Fibroblast of lung (primary cell): Measurements from ENCODE around the gene CXCL11. TPM values are rescaled to one million over a fixed set of nuclear protein-coding genes. Genes with fewer than 3 reads are reported as not detected.
A peak's percentile ranks its signal among the peaks of the same experiment; 100 is the strongest.

Experiments
- DNase-seq, 2 donors: peaks; one replicate each; pipeline versions ENCODE4 v3.0.0 to v3.0.0-alpha.2; 2010; ENCODE audit warnings: low read depth in 2 of 2
- H2AFZ ChIP-seq: 2 replicates; pipeline ENCODE4 v1.5.1; 2012; ENCODE audit warnings: low read length, control low read depth, inconsistent platforms
- H3K27ac ChIP-seq: 2 replicates; pipeline ENCODE4 v1.5.1; 2011; ENCODE audit warnings: low read length, control low read depth; ENCODE audit not compliant: insufficient read depth
- H3K27me3 ChIP-seq: 2 replicates; pipeline ENCODE4 v1.5.1; 2011; ENCODE audit warnings: mild to moderate bottlenecking, low read length; ENCODE audit not compliant: control insufficient read depth, insufficient read depth
- H3K36me3 ChIP-seq: 2 replicates; pipeline ENCODE4 v1.5.1; 2011; ENCODE audit warnings: low read length; ENCODE audit not compliant: control insufficient read depth, insufficient read depth
- H3K4me1 ChIP-seq: 2 replicates; pipeline ENCODE4 v1.5.1; 2011; ENCODE audit warnings: low read length; ENCODE audit not compliant: control insufficient read depth, insufficient read depth; ENCODE audit errors: extremely low read depth
- H3K4me2 ChIP-seq: 2 replicates; pipeline ENCODE4 v1.5.1; 2011; ENCODE audit warnings: low read length, control low read depth; ENCODE audit not compliant: insufficient read depth; ENCODE audit errors: extremely low read depth
- H3K4me3 ChIP-seq, 4 experiments: fragments of 200-600 bp in 1 of 4; sonication (generic) in 1 of 4; replicated peaks in 1 of 4; 2 replicates each; pipeline ENCODE4 v1.5.1; 2011 to 2016; ENCODE audit warnings: low read length in 4 of 4, low read depth in 3 of 4, mild to moderate bottlenecking in 3 of 4, control low read depth in 2 of 4, inconsistent platforms in 1 of 4, mixed read lengths in 1 of 4; ENCODE audit not compliant: insufficient read depth in 1 of 4; ENCODE audit errors: control extremely low read depth in 1 of 4
- H3K79me2 ChIP-seq: 2 replicates; pipeline ENCODE4 v1.5.1; 2012; ENCODE audit warnings: mild to moderate bottlenecking, low read length, inconsistent platforms; ENCODE audit not compliant: control insufficient read depth, insufficient read depth
- H3K9ac ChIP-seq: 2 replicates; pipeline ENCODE4 v1.5.1; 2011; ENCODE audit warnings: mild to moderate bottlenecking, low read length, control low read depth; ENCODE audit not compliant: insufficient read depth
- H3K9me3 ChIP-seq: 2 replicates; pipeline ENCODE4 v1.5.1; 2012; ENCODE audit warnings: low read depth, low read length; ENCODE audit not compliant: control insufficient read depth, insufficient read depth
- H4K20me1 ChIP-seq: 2 replicates; pipeline ENCODE4 v1.5.1; 2011; ENCODE audit warnings: low read length; ENCODE audit not compliant: control insufficient read depth, insufficient read depth; ENCODE audit errors: extremely low read depth
- CTCF ChIP-seq, 2 donors: IDR thresholded peaks in 1 of 2; conservative IDR thresholded peaks in 1 of 2; 1 replicate in 1 of 2; 2 replicates in 1 of 2; pipeline ENCODE4 v1.5.1; 2011 to 2012; ENCODE audit warnings: low read length in 2 of 2, control low read depth in 1 of 2, inconsistent platforms in 1 of 2, low read depth in 1 of 2, mild to moderate bottlenecking in 1 of 2
- EZH2 ChIP-seq: IDR thresholded peaks from 2 replicates; pipeline ENCODE4 v1.5.1; 2012; ENCODE audit warnings: low read length, control low read depth, mild to moderate bottlenecking; ENCODE audit errors: missing control alignments
- polyA plus RNA-seq, 2 donors: library from polyadenylated mRNA; depleted of rRNA in 1 of 2; stranded (reverse) in 1 of 2; unstranded in 1 of 2; fragments of >200 nt; gene quantifications; 2 replicates each; pipeline ENCODE4 v1.2.1, GENCODE V29; 2011 to 2012; ENCODE audit warnings: missing spikeins in 1 of 2
- total RNA-seq: library from RNA; depleted of rRNA; stranded (reverse); fragments of >200 nt; gene quantifications from 2 replicates; pipeline ENCODE4 v1.2.1, GENCODE V29; 2014

CXCL11 gene
- total and polyA plus RNA-seq, 2 donors (not counting 1 experiment from before 2014, with no cell fraction given): not detected

DNA sequence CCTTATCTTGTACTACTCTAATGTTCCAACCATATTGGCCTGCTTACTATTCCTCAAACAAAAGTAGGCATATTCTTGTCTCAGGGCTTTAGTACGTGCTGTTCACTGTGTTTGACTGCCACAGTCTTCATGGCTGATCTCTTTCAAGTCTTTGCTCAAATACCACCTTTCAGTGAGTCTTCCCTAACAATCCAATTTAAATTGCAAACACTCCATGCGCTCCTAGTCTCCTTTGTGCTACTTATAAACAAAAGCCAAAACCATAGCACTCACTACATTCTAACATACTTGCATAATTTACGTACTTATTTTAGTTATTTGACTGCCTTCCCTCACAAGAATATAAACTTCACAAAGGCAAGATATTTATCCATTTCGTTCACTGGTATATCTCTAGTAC, 36.9 kb upstream of the CXCL11 start:
- Histone ChIP-seq H3K27me3 (no peaks in the 10 kb centered on the region), H3K4me3 (no peak overlapping the region), H3K4me1 (no peaks in the 10 kb centered on the region), H3K9ac (no peak overlapping the region), H3K4me2 (no peak overlapping the region), H3K36me3 (no peaks in the 10 kb centered on the region), H3K9me3 (no peaks in the 10 kb centered on the region), H2AFZ (no peak overlapping the region), H3K79me2 (no peaks in the 10 kb centered on the region), H3K27ac (no peak overlapping the region), H4K20me1 (no peaks in the 10 kb centered on the region)
- TF ChIP-seq CTCF (conservative IDR thresholded peaks at IDR 0.05 in 1 of 2, IDR thresholded peaks at IDR 0.05 in 1 of 2; ENCODE audit: low read depth in 1 of 2, low read length in 2 of 2): no peak
- no peak for TF ChIP-seq EZH2
- no peak for DNase-seq

DNA sequence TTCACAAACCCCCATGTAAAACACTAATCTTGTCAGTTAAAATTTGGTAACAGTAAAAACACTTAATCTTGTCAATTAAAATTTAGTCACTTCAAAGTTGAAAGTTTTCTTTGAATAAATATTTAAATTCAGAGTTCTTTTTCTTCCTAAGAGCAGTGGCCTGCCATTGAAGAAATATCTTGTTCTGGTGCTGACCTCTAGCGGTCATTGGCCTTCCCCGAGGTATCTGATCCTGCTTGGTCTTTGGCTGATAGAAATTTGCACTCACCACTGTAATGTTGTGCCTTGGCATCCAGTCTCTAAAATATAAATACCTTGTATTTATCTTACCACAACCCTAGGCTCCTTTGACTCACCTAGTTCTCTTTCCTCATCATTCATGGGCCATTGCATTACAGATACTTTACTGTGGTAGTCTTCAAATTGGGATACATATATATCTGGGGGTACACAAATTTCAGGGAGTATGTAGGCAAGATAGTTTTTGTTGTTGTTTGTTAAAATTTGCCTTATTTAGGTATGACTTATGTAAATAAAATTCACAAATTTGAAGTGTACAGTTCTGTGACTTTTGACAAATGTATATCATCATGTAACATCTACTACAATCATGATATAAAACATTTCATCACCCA, 31.9 kb upstream of the CXCL11 start:
- H3K27ac ChIP-seq: no peak overlapping the region
- TF ChIP-seq CTCF (conservative IDR thresholded peaks at IDR 0.05 in 1 of 2, IDR thresholded peaks at IDR 0.05 in 1 of 2; ENCODE audit: low read depth in 1 of 2, low read length in 2 of 2) (peak; percentile 90 to 92), EZH2 (no peak)

DNA sequence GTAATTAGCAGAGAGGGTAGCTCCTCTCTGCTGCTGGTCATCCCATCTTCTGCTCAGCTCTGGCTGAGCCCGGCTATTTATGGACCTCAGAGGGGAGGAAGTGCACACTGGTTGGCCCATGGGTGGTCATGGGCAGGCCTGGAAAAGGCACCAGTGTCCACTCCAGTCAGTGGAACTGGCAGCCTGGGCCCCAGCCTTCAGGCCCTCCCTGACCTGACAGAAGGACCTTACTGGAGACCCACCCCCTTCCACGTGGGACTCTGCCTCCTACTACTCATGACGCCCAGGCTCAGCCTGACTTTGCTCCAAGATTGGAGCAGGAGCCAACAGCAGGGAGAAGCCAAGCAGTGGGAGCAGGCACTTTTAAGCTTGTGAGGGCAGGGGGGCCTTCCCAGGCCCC, 30.7 kb upstream of the CXCL11 start:
- H3K36me3 ChIP-seq: no peaks in the 10 kb centered on the region
- H3K4me3 ChIP-seq: no peak overlapping the region
- no peaks in the 10 kb centered on the region for H3K9me3 ChIP-seq
- no peaks in the 10 kb centered on the region for H3K27me3 ChIP-seq
- no peaks in the 10 kb centered on the region for H3K4me1 ChIP-seq
- H3K79me2 ChIP-seq: no peaks in the 10 kb centered on the region
- no peak overlapping the region for H3K9ac ChIP-seq
- no peak for DNase-seq
- no peaks in the 10 kb centered on the region for H4K20me1 ChIP-seq
- no peak overlapping the region for H3K27ac ChIP-seq
- H3K4me2 ChIP-seq: no peak overlapping the region
- no peak overlapping the region for H2AFZ ChIP-seq
- no peak for TF ChIP-seq EZH2
- no peak for TF ChIP-seq CTCF (conservative IDR thresholded peaks at IDR 0.05 in 1 of 2, IDR thresholded peaks at IDR 0.05 in 1 of 2; ENCODE audit: low read depth in 1 of 2, low read length in 2 of 2)

More for the DNA sequence above, 31.9 kb upstream of the CXCL11 start:
- Histone ChIP-seq H3K79me2 (no peaks in the 10 kb centered on the region), H3K4me1 (no peaks in the 10 kb centered on the region), H3K27me3 (no peaks in the 10 kb centered on the region), H2AFZ (no peak overlapping the region), H4K20me1 (no peaks in the 10 kb centered on the region), H3K9ac (no peak overlapping the region), H3K4me3 (no peak overlapping the region), H3K4me2 (no peak overlapping the region), H3K9me3 (no peaks in the 10 kb centered on the region), H3K36me3 (no peaks in the 10 kb centered on the region)
- peak; percentile 57 to 82 for DNase-seq
